HG03066 (cell line): ENCODE data around the gene PFKP.
"Not testable (repeated sequence)": the region's sequence is repeated elsewhere in the genome, so short reads cannot be mapped to it uniquely, and the experiment has no call there.

Experiments used
- ATAC-seq: cut with Tn5 transposase; IDR thresholded peaks from one replicate; pipeline ENCODE4 v1.9.1; 2021; ENCODE audit warnings: low read depth; ENCODE audit not compliant: unreplicated experiment

The PFKP gene

GRCh38 chr10:3046210-3046779 lies 21.1 kb upstream of the PFKP start:
- no peak for ATAC-seq

GRCh38 chr10:3046981-3047547 lies 20.3 kb upstream of the PFKP start:
- ATAC-seq, result no peak

- no peak for ATAC-seq
These were observed 19.8 kb upstream of the PFKP start for GRCh38 chr10:3047596-3047995.

GRCh38 chr10:3048119-3049019 lies 19.0 kb upstream of the PFKP start:
- ATAC-seq, result no peak

- ATAC-seq, result no peak
These were observed 15.7 kb upstream of the PFKP start for GRCh38 chr10:3051692-3052091.

GRCh38 chr10:3053155-3053554 lies 14.2 kb upstream of the PFKP start:
- no peak for ATAC-seq

- ATAC-seq, result no peak
These were observed 13.0 kb upstream of the PFKP start for GRCh38 chr10:3054183-3054850.

- ATAC-seq, result no peak
These were observed 12.5 kb upstream of the PFKP start for GRCh38 chr10:3054851-3055199.

- ATAC-seq, result no peak
These were observed 10.9 kb upstream of the PFKP start for GRCh38 chr10:3056280-3057037.

GRCh38 chr10:3057946-3058345 lies 9.4 kb upstream of the PFKP start:
- ATAC-seq, result no peak

- ATAC-seq, result no peak
These were observed 7.4 kb upstream of the PFKP start for GRCh38 chr10:3059974-3060373.

GRCh38 chr10:3060481-3060889 lies 6.9 kb upstream of the PFKP start:
- no peak for ATAC-seq

GRCh38 chr10:3061323-3061898 lies 5.9 kb upstream of the PFKP start:
- not testable (repeated sequence) for ATAC-seq

GRCh38 chr10:3062502-3063186 lies 4.7 kb upstream of the PFKP start:
- no peak for ATAC-seq

GRCh38 chr10:3064423-3064822 lies 2.9 kb upstream of the PFKP start:
- no peak for ATAC-seq

- no peak for ATAC-seq
These were observed 1.7 kb upstream of the PFKP start for GRCh38 chr10:3065622-3066021.

GRCh38 chr10:3066317-3067117 lies 831 bp upstream of the PFKP start:
- no peak for ATAC-seq

- peak; percentile 11 for ATAC-seq
These were observed 471 bp downstream of the PFKP start for GRCh38 chr10:3067859-3068179.
